ENCODE data around the gene EFNB3.
A peak's percentile ranks its signal among the peaks of the same experiment; 100 is the strongest.

EFNB3 gene

DNA sequence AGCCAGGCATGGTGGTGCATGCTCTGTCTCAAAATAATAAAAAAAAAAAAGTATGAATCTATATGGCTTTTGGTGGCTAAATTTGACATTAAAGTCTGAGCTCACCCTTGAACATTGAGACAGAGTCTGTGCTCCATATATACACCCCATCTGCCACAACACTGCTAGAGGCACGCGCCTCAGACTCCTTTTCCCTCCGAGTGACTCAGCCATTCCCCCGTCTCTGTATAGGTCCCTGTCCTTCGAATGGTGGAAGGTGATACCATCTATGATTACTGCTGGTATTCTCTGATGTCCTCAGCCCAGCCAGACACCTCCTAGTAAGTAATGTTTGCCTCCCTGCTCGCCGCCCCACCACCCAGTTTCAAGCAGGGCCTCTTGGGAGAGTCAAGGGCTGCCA lies 4.5 kb upstream of the EFNB3 start:
- no peak for DNase-seq

- no peak for DNase-seq
Observed at GRCh38 chr17:7701681-7702080, 3.3 kb upstream of the EFNB3 start.

DNA sequence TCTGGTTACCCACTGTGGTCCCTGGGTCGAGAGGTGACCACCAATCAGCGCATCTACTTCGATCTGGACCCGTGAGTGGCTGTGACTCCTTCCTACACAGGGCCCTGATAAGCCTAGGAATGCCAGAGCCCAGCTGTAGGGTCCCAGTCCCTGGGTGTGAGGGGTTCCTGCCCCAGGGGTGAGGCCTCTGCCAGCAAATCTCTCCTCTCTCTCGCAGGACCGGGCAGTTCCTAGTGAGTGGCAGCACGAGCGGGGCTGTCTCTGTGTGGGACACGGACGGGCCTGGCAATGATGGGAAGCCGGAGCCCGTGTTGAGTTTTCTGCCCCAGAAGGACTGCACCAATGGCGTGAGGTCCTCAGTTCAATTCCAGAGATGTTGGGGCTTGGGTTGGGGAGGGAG lies 2.2 kb upstream of the EFNB3 start:
- no peak for DNase-seq

DNA sequence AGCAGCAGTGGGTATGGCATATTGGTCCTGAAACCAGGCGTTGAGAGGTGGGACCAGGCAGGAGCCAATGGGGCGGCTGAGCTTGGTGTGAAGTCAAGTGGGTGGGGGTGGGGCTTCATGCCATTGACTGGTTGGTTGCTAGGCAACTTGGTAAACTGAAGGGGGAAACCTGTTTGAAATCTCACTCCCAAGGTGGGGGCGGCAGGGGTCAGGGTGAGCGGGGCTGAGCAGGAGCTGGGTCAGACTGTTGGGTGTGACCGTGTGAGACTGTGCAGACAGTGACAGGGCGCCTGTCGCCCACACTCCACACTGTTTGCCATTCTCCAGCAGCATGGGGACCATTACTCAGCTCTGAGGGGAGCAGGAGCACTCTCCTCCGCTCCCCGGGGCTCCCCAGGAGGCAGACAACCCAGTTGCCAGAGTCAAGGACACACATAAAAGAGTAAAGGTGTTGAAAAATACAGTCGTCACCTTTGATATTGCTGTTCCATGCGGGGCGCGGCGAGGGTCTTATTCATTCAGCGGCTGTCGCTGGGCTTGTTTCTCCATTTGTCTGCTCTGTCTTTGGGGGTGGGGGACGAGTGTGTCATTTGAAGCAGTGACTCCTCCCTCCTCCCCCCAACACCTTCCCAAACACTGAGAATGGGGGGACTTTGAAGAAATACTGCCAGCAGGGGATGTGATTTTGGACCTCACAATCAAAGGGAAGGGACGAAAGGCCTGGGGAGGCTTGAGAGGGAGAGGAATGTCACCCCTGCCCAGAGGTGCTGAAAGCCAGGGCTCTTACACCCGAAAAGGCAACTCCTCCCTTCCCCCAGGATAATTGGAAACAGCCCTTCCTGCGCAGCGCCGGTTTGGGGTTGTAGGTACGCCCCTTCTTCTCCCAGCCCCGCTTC lies 1.2 kb upstream of the EFNB3 start:
- peak; percentile 62 to 89 (median 71) for DNase-seq

- DNase-seq: peak in 1 of 3 experiments; percentile 10
Observed at GRCh38 chr17:7705269-7706255, 560 bp downstream of the EFNB3 start.

DNA sequence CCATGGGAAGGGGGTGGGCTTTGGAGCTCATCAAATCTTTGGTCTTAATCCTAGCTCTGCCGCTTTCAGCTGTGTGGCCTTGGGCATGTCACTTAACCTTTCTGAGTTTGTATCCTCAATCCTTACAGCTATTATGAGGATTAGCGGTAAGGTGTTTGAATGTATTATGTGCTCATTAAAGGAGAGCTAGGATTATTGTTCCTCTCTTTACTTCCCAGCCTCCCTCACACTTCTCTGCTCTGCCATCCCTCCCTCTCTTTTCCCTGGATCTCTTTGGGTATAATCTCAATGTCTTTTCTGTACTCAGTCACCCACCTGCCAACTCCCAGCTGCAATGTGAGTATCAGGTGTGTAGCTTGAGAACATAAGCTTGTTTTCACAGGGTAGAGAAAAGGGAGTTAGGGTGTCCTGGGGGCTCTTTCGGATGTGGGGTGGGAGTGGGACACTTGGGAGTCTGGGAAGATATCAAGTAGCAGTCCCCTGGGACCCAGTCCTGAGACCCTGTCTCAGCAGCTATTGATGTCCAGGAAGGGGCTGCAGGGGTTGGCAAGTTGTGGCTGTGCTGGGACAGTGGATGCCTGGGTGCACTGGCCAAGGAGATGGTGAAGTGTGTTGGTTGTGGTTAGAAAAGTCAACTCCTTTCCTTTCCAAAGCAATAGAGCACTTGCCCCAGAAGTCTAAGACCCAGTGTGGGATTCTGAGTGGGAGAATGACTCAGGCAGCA lies 1.8 kb downstream of the EFNB3 start:
- no peak for DNase-seq

DNA sequence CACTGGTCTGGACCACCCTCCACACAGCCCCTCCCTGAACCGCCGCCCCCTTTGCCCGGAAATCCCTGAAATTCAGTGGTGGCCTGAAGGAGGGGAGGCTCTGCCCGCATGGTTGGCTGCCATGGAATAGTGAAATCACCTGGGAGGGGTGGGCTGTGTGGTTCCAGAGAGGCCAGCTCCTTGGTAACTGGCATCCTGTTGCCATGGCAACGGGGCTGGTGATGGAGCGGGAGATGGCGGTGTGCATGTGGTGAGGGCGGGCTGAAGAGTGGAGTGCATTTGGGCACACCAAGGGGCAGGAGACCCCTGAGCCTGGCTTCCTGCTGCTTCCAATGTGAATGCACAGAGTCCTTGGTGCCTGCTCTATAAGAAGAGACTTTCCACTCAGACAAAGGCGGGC lies 2.4 kb downstream of the EFNB3 start:
- DNase-seq: peak in 2 of 3 experiments; percentile 27 to 67

- DNase-seq: no peak
Observed at GRCh38 chr17:7707858-7708750, 3.1 kb downstream of the EFNB3 start.

GRCh38 chr17:7709031-7709430 lies 4.0 kb downstream of the EFNB3 start:
- DNase-seq: no peak

- no peak for DNase-seq
Observed at GRCh38 chr17:7710301-7710700, 5.3 kb downstream of the EFNB3 start.

DNA sequence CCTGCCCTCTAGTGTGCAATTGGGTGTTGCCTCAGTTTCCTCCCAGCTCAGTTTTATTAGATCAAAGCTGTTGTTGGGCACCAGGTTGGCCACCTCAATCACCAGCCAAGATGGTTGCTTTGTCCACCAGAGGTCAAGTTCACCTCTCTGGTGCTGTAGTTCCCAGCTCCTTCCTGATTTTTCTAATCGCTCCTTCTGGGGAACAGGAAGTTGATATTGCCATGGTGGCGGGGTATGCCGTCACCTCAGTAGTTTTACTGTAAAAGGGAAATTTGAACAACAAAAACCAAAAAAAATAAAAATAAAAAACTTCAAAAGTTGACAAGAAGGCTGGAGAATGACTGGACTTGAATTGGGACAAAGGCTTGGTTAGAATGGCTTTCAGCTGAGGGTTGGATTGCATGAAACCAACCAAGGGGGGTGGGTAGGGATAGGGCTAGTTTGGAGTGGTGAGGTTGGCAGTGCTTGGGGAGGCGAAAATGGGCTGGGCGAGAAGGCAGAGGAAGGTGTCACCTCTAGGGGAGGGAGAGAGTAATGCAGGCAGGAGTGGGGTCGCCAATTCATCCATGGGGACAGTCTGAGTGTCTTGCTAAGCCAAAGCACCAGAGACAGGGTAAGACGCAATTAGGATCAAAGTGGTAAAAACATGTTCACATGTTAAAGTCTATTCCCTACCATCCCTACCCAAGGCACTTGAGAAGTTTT lies 6.2 kb downstream of the EFNB3 start:
- DNase-seq: peak in 1 of 3 experiments; percentile 9

DNA sequence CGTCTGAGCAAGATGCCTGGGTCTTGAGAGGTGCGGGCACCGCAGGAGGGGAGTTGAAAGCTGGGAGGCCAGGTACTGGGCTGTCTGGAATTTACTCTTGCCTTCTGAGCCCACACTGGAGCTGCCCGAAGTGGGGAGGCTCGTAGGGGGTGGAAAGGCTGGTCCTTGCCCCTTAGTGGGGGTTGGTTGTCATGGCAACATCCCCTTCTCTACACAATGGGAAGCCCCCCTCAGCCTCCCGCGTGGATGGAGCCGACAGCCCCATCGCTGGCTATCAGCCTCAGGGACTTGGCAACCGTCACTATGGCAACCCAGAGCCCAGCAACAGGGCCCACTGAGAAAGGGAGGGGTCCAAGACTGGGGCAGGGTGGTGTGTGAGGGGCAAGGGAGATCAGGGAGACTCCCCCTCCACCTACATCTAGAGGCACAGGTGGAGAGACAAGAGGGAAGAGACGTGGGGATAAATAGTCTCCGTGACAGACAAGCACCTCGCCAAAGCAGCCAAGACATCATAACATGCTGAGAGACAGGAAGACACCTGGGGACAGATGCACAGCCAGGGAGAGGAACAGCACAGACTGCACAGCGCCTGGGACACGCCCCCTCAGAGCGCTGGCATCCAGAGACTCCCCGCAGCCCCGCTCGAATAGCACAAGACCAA lies 7.2 kb downstream of the EFNB3 start:
- peak in 2 of 3 experiments; percentile 67 to 79 for DNase-seq

GRCh38 chr17:7713782-7714181 lies 8.8 kb downstream of the EFNB3 start:
- no peak for DNase-seq

GRCh38 chr17:7714721-7715594 lies 10.0 kb downstream of the EFNB3 start:
- no peak for DNase-seq

DNA sequence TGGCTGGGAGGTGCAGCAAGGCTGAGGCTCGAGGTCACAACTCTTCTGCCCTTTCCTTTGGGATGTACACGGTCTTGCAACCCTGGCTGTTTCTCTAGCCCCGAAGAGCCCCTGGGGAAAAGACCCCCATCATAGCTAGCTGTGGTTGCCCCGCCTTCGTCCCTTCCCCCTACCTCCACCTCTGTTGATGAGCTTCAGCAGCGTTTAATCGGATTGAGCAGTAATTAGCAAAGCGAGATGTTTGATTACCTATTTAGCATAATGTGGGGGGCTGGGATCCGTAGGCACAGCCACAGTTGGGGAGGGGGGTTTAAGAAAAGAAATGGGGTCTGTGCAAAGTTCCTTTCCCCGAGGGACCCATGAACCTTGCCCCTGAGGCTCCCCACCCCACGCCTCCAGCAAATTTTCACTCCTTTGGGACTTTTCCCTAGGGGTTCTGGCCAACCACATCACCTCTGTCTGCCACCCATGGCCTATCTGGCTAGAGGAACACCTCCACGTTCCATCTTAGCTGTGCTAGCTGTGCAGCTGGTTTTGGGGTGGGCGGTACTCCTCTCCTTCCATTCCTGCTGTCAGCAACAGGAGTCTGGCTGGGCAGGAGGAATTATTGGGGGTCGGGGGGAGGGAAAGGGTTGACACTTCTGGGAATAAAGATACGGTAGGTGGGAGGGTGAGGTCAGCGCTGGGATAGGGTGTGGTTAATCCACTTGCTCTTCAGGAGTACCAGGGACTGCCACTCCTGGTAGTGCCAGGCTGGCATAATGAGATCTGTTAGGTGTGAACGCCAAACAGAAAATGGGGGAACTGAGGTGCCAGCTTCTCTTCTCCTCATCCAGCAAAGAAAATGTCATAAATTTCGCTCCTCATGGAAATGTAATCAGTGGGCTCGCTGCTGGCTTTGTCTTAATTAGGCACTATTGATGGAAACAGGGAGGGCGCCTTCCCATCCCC lies 11.2 kb downstream of the EFNB3 start:
- peak in 1 of 3 experiments; percentile 53 for DNase-seq

DNA sequence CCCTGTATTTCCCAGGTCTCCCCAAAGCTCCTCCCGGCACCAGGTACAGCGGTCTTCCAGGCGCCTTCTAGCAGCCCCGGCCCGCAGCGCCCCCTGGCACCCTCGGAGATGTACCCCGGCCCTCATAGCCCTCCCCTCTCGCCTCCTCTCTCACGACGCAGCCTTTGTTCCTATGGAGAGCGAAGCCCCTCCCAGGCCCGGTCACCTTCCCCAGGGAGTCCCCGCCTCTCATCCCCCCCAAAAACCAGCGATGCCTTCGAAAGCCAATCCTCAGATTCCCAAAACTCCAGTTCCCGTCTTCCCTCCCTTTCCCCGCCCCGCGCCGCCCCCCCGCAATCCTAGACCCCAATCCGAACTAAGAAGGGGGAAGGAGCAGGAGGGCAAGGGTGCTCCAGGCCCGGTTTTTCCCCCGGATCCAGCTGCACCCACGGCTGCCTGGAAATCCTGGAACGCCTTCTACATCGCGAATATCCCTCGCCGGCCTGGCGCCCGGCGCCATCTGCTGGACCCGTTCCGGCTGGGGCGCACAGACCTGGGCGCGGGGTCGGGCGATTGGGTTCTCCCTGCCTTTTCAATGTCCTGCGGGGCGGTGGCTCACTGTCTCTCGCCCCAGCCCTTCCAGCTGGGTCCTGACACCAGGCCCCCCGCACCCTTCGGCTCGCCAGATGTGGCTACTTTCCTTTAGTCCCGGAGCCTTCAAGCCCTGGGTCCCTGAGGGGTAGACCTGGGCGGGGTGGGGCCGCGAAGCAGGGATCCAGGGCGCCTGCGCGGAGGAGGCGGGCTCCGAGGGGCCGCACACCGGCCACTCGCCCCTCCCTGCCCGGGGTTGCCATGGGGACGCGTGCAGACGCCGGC lies 12.1 kb downstream of the EFNB3 start, which contains the start of gene DNAH2:
Gene DNAH2, plus strand, starts transcription at position 844 of the 855 bp plus-strand sequence. CDS start 1,991 bp downstream, outside the sequence.
- peak; percentile 71 to 95 (median 92) for DNase-seq

DNA sequence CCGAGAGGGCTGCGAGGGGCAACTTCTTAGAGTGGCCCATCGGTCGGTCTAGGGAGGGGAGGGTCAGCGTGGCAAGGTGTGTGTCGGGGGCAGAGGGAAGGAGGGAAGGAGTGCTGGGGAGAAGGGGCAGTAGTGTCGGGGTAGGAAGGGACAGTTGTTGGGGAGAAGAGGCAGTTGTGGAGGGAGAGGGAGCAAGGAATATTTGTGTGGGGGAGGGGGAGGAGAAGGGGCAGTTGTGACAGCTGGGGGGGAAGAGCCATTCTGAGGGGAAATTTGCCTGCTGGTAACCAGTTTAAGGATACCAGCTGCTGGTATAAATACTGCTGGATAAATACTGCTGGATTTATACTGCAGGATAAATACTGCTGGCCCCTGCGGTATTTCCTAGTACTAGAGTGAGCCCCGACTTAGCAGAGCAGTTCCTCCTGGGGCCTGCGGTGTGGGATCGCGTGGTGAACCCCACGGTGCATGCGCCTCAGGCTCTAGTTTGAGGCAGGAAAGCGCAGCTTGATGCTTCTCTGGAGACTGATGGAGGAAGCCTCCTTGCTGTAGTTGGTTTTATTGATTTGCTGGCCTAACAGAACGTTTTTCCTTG lies 12.9 kb downstream of the EFNB3 start:
- peak in 2 of 3 experiments; percentile 48 to 58 for DNase-seq
